BE2C (cell line): ENCODE results near the gene CDHR4.
A peak's percentile ranks its signal among the peaks of the same experiment; 100 is the strongest.

Experiments used
- DNase-seq: peaks from one replicate; pipeline ENCODE4 v3.0.0-alpha.2; 2020
- H3K27me3 ChIP-seq: fragments of 250-450 bp; sonication (Bioruptor Pico); 2 replicates; pipeline ENCODE4 v1.5.1; 2020; ENCODE audit warnings: mild to moderate bottlenecking
- H3K36me3 ChIP-seq: fragments of 250-450 bp; sonication (Bioruptor Pico); 2 replicates; pipeline ENCODE4 v1.5.1; 2020; ENCODE audit warnings: mild to moderate bottlenecking
- H3K4me1 ChIP-seq: fragments of 250-450 bp; sonication (Bioruptor Pico); 2 replicates; pipeline ENCODE4 v1.5.1; 2020
- H3K4me3 ChIP-seq: 2 replicates; pipeline ENCODE4 v1.5.1; 2011; ENCODE audit warnings: low read depth, low read length
- H3K9me3 ChIP-seq: fragments of 250-450 bp; sonication (Bioruptor Pico); 2 replicates; pipeline ENCODE4 v1.5.1; 2020
- TF ChIP-seq, protein P1 (sequence below): IDR thresholded peaks from 2 replicates; pipeline ENCODE4 v1.5.1; 2012; ENCODE audit warnings: mild to moderate bottlenecking, low read depth, low read length

The CDHR4 gene

DNA sequence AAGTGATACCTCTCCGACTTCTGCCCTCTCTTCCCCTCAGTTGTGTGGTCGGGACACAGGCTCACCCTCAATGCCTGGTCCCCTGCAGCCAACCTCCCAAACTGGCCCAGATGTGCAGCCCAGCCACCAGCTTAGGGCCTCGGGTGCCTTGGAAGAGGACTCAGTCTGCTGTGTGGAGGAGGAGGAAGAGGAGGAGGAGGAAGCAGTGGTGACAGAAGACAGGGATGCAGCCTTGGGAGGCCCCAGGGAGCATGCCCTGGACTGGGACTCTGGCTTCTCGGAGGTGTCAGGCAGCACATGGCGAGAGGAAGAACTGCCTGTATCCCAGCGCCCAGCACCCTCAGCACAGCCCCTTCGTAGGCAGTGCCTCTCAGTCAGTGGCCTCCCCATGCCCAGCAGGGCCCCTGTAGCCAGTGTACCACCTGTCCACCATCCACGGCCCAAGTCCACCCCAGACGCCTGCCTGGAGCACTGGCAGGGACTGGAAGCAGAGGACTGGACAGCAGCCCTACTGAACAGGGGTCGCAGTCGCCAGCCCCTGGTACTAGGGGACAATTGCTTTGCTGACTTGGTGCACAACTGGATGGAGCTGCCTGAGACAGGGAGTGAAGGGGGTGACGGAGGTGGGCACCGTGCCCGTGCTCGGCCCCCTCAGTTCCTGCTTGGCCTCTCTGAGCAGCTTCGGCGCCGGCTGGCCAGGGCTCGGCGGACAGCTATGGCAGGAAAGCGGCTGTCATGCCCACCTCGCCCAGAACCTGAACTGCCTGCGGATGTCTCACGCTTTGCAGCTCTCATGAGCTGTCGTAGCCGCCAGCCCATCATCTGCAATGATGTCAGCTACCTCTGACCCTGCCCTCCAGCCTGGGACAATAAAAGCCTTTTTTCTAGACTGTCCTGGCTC is 4.7 kb upstream of the CDHR4 start:
- Histone ChIP-seq H3K36me3 (no peaks in the 10 kb centered on the region), H3K27me3 (no peaks in the 10 kb centered on the region), H3K4me3 (no peak overlapping the region), H3K4me1 (peaks cover 11% of the 10 kb centered on the region), H3K9me3 (no peaks in the 10 kb centered on the region)
- TF ChIP-seq, protein P1, sequence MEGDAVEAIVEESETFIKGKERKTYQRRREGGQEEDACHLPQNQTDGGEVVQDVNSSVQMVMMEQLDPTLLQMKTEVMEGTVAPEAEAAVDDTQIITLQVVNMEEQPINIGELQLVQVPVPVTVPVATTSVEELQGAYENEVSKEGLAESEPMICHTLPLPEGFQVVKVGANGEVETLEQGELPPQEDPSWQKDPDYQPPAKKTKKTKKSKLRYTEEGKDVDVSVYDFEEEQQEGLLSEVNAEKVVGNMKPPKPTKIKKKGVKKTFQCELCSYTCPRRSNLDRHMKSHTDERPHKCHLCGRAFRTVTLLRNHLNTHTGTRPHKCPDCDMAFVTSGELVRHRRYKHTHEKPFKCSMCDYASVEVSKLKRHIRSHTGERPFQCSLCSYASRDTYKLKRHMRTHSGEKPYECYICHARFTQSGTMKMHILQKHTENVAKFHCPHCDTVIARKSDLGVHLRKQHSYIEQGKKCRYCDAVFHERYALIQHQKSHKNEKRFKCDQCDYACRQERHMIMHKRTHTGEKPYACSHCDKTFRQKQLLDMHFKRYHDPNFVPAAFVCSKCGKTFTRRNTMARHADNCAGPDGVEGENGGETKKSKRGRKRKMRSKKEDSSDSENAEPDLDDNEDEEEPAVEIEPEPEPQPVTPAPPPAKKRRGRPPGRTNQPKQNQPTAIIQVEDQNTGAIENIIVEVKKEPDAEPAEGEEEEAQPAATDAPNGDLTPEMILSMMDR = no peak
- DNase-seq = no peak

DNA sequence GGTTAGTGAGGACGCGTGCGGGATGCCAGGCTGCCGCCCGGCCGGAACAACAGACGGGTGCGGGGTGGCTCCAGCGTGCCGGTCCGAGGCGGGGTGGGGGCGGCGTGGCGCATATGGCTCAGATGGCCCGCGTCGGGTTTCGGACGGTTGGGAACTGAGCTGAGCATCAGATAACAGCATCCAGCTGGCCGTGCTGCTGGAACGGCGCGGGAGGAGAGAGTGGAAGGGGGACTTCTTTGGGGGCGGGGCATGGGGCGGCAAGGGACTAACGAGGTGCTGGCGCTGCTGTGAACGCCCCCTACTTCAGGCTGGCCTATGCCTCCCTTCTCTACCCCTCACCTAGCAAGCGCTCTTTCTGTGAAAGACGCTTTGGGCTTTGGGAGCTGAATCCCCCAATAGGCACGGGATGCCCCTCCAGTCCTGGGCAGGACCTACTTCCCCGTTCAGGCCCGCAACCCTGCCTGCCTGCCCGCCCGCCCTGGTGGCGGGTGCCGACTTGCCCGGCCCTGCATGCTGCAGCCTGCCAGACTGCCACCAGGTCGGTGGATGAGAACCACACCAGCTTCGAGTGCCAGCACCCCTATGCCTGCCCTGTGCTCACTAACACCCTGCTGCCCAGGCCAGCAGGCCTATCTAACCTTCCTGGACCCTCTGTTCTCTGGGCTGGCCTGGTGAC is 3.9 kb upstream of the CDHR4 start:
- H3K27me3 ChIP-seq = no peaks in the 10 kb centered on the region
- H3K4me3 ChIP-seq = peak overlapping the region; percentile 72
- H3K4me1 ChIP-seq = peaks cover 11% of the 10 kb centered on the region
- TF ChIP-seq, protein P1 = no peak
- peak; percentile 45 for DNase-seq
- no peaks in the 10 kb centered on the region for H3K36me3 ChIP-seq
- no peaks in the 10 kb centered on the region for H3K9me3 ChIP-seq

DNA sequence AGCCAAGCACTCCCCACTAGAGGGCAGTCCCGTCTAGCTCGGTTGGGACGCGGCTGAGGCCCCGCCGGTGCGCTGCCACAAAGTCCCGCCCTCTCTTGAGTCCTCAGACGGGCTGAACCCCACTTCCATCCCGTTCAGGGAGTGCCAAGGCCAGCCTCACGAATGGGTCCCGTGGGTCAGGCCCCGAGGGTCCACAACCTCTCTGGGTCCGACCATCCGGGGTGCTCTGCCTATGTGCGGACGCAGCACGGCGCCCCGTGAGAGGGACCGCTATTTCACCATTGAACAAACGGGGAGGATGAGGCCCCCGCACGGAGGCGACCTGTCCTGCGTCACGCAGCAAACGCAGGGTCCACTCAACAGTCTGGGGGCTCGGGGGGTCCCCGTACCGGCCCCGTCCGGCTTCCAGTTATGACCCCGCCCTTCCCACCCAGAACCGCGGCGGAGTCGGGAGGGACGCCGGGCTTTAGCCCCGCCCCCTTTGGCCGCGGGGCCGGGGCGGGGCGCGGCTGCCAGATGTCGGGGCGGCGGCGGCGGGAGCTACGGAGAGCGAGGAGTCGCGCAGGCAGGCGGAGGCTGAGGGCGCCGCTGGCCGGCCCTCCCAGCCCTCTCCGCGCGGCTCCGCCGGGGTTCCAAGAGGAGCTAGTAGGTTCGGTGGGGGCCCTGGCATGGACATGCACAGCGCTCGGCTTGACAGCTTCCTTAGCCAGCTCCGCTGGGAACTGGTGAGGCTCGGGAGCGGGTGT is 3.2 kb upstream of the CDHR4 start, which contains the start of gene INKA1:
TSS of gene INKA1 (plus strand) at position 543 of the 746 bp plus-strand sequence. CDS start at position 675, 132 bp downstream.
- Histone ChIP-seq H3K9me3 (no peaks in the 10 kb centered on the region), H3K36me3 (no peaks in the 10 kb centered on the region), H3K4me1 (peaks cover 11% of the 10 kb centered on the region), H3K4me3 (peak within 1 kb of the TSS; percentile 72), H3K27me3 (no peaks in the 10 kb centered on the region)
- TF ChIP-seq, protein P1 = peak; percentile 73
- DNase-seq = peak; percentile 84

DNA sequence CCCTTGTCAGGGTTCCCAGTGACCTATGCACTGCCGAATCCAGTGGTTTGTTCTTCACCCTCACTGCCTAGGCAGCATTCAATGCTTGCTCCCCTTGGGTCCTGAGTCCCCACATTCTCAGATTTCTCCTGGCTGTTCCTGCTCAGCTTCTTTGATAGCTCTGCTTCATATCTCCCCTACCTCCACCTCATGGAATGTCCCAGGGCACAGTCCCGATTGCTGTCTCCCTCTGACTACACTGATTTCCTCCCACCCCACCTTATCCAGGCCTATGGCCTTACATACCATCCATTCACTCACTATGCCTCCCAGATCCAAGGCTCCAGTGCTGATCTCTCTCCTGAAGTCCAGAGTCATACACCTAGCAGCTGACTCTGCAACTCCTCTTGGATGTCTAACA is 1.5 kb upstream of the CDHR4 start:
- TF ChIP-seq, protein P1 = no peak
- no peak overlapping the region for H3K4me3 ChIP-seq
- H3K27me3 ChIP-seq = no peaks in the 10 kb centered on the region
- no peaks in the 10 kb centered on the region for H3K9me3 ChIP-seq
- H3K4me1 ChIP-seq = peaks cover 8% of the 10 kb centered on the region
- DNase-seq = no peak
- no peaks in the 10 kb centered on the region for H3K36me3 ChIP-seq

DNA sequence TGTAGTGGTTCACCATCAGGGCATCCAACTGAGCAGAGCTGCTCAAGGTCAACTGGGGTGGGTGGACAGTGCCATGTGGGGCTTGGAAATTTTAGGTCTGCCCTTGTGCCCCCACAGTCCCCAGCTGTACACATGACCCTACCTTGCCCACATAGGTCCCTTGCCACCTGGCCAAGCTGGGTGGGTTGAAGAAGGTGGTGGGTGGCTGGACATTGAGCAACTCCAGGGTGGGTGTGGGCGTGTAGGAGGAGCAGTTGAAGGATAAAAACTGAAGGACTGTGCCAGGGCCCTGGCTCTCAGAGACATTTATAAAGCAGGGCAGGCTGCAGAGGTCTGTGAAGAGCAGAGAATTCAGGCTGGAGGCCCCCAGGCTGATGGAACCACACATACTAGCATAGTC is 568 bp downstream of the CDHR4 start:
- TF ChIP-seq, protein P1 = no peak
- no peaks in the 10 kb centered on the region; the same call in 1 of the 2 replicates for H3K4me1 ChIP-seq
- H3K36me3 ChIP-seq = no peaks in the 10 kb centered on the region
- no peaks in the 10 kb centered on the region for H3K9me3 ChIP-seq
- no peak for DNase-seq
- H3K4me3 ChIP-seq = no peak overlapping the region
- H3K27me3 ChIP-seq = no peaks in the 10 kb centered on the region
